Fibroblast of skin of right quadriceps (primary cell): ENCODE data around the gene NEK5.

Experiments
- DNase-seq: peaks from one replicate; pipeline ENCODE4 v3.0.0-alpha.2; 2013

NEK5 gene

DNA sequence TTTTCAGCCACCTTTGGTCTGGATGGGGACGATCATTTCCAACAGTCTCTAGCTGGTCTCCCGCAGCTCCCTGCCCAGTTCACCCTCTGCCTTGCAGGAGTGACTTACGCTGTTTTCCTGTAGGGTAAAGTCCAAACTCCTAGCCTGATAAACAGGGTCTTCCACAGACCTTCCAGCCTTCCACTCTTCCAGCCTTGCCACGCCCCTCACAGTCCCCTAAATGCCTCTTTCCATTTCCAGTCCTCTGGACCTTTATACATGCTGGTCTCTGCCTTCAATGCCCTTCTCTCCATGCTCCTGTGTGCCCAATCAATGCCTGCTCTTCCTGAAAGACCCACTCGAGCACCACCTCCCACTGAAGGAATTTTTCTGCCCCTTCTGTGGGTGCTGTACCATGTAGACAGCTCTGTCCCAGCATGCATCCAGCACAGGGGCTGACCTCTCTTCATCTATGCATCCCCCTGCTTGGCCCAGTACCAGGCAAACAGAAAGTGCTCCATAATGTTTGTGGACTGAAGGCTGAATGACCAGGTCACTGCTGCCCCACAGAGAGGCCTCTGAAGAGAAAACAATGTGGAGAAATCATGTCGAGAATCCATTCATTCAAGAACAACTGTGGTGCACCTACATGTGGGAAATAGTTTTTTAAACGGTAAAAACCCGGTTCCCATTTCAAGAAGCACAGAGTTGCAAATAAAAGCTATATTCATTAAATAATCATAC, 122.2 kb downstream of the NEK5 start:
- no peak for DNase-seq

DNA sequence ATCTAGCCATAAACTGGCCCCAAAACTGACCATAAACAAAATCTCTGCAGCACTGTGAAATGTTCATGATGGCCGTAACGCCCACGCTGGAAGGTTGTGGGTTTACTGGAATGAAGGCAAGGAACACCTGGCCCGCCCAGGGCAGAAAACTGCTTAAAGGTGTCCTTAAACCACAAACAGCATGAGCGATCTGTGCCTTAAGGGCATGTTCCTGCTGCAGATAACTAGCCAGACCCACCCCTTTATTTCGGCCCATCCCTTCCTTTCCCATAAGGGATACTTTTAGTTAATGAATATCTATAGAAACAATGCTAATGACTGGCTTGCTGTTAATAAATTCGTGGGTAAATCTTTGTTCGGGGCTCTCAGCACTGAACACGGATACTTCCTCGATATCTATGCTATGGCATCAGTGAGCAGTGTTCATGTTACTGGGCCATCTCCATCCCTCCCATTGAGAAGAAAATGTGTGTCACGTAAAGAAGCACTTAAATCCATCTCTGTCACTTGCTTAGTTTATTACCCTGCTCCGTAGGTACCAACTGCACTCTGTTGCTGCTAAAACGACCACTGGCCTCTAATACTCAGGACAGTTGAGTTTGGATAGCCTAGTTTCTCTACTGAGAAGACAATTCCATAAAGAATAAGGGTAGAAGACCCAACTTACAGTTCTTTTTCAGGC, 122.9 kb downstream of the NEK5 start:
- no peak for DNase-seq

GRCh38 chr13:52004511-52005170, 124.2 kb downstream of the NEK5 start:
- no peak for DNase-seq

DNA sequence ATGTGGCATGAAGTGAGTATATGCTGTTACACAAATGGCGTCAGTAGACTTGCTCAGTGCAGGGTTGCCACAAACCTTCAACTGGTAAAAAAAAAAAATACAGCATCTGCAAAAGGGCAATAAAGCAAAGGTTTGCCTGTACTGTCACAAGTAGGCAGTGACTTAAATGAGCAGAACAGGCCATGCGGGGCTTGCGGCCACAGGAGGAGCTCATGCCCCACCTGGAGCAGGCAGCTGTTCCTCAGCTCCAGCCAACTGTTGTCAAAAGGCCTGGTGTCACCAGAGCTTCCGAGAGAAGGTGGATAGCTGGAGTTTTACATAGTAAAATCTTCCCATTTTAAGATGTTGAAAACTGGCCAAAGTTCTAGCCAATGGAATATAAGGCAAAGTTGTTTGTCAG, 125.3 kb downstream of the NEK5 start:
- no peak for DNase-seq

DNA sequence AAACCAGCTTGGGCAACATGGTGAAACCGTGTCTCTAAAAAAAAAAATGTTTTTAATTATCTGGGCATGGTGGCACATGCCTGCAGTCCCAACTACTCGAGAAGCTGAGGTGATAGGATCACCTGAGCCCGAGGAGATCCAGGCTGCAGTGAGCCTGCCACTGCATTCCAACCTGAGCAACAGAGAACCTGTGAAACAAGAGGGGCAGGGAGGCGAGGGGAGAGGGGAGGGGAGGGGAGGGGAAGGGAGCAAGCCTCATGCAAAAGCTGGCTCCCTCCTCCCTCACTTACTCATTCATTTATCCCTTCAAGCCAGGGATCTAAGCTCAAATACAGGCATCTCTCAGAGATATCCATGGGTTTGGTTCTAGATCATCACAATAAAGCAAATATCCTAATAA, 126.5 kb downstream of the NEK5 start:
- no peak for DNase-seq

GRCh38 chr13:52001120-52001731, 127.6 kb downstream of the NEK5 start:
- peak; percentile 30 for DNase-seq

GRCh38 chr13:51999921-52000320, 129.0 kb downstream of the NEK5 start:
- no peak for DNase-seq

- DNase-seq, result no peak
Observed at GRCh38 chr13:51999510-51999911, 129.4 kb downstream of the NEK5 start.

GRCh38 chr13:51998723-51999509, 130.0 kb downstream of the NEK5 start:
- no peak for DNase-seq

DNA sequence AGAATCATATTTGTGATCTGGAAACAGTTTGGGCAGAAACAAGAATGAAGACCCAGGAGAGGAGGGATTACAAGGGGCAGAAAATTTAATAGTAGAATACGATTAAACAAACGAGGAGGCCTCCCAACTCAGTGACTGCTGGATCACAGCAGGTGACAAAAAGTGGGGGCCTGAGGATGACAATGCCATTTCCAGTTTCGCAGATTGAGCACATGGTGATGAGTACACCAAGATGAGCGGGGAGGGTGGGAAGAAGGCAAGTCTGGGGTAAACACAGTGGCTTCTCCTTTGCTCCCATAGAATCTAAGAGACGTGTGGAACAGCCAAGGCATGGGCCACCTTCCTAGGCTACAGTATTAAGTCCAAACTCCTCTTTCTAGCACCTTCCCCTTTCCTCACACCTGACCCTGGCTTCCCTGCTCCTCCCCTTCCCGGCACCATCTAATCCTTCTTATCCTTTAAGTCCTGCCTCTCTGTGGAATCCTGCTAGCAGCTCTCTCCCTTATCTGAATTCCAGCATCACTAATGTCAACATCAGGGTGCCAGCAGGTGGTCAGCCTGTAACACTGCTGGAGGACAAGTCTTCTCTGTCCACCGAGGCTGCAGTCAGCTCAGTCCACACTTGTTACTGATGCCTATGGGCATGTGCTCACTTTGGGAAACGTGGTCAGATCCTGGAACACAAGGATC, 131.1 kb downstream of the NEK5 start:
- no peak for DNase-seq

DNA sequence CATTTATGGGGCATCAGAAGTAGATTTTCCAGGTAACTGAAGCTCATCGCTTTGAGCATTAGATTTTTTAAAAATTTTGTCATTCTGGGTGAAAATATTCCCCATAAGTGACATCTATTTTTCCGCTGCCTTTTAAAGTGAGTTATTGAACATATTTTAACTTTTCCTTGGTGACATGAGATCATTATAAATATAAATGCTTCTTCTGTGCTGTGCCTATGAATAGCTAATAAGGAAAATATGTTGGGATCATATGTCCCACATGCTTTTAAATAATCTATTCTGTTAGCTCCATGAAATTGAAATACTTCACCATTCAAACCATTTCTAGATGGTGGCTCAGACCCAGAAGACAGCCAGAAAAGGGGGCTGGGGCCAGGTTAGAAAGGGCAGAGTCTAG, 131.7 kb downstream of the NEK5 start:
- DNase-seq, result no peak

DNA sequence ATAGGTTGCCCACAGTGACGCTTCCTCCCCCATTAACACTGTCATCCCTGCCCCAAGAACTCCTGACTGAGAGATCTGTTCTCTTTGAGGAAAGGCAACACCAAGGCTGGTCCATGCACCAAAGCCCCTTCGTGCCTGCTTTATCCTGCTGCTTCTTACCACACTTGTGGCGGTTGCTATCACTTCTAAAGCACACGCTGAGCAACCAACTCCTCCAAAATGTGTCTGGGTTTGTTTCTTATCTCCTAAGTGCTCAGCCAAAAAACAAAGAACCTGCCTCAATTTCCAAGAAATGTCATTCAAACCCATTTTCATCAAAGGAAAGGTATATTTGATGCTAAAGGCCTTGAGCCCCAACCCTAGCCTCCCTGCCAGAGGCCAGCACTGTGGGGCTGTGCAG, 132.2 kb downstream of the NEK5 start:
- no peak for DNase-seq

DNA sequence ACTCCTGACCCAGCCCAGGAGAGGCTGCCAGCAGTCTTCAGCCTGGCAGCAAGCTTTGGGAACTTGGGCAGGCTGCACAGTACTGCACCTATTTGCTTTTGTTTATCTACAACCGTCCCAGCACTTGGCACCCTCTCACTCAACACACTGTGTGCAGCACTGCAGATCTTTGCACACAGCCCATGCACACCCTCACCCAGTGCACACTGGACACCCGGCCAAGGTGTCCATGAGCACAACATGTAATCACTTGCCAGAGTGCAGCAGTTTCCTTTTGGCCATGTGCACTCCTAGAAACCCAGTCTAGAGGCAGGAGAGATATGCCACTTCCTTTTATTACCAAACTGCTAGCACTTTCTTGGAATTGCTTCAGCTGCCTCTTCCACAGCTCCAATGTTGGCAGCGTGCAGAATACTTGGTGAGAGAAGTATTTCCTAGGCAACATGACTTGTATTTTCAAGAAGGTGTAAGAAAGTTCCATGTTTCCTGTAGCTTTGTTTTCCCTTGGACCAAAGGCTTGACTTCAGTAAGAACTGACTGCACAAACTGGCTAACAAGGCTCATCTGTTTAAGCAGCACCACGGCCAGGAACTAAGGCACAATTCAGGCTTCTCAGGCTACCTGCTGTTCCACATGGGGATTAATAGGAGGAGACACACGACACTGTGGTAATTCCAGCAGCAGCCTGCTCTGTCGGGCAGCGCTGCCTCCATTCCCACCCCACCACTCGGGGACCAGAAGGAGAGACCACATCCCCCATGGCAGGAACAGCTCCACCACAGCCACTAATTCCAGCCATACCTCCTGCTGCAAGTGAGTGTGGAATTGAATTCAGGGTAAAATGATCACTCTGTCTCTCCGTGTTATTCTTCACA, 133.0 kb downstream of the NEK5 start:
- DNase-seq, result no peak

- DNase-seq, result no peak
Observed at GRCh38 chr13:51993713-51994112, 135.2 kb downstream of the NEK5 start.

GRCh38 chr13:51988988-51989618, 139.8 kb downstream of the NEK5 start:
- DNase-seq, result no peak
